ENCODE data around the gene OTX1.

Gene OTX1

GRCh38 chr2:63044362-63045327 lies 6.0 kb upstream of the OTX1 start:
- no peak overlapping the region for H3K4me3 ChIP-seq (ENCODE audit: low read depth, low read length)
- no peak for TF ChIP-seq CTCF (IDR thresholded peaks at IDR 0.05; ENCODE audit: low read depth, low read length)
- in situ Hi-C loops (cut with HindIII; ENCODE audit: low sequenced_read_pairs) = no loop called here
- DNase-seq (ENCODE audit: low read depth, low spot score) = no peak

DNA sequence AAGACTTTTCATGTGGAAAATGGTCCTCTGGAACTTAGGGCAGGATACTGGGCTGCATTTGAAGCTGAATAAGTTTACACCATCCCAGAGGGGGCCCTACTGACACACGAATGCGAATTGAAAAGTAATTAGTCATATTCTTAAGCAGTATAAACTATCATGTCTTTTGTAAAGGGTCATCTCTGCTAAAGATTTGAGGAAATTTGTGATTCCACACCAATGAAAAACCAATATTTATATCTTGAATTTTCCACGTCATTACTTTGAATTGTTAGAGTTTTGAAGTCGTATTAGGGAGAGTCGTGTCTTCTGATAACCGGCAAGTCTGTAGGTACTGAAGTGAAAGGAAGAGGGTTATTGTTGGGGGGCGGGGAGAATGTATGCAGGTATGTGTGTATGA lies 4.1 kb upstream of the OTX1 start:
- no peak for DNase-seq (ENCODE audit: low read depth, low spot score)
- TF ChIP-seq CTCF (IDR thresholded peaks at IDR 0.05; ENCODE audit: low read depth, low read length) = no peak
- H3K4me3 ChIP-seq (ENCODE audit: low read depth, low read length) = no peak overlapping the region
- in situ Hi-C loops (cut with HindIII; ENCODE audit: low sequenced_read_pairs) = no loop called here

DNA sequence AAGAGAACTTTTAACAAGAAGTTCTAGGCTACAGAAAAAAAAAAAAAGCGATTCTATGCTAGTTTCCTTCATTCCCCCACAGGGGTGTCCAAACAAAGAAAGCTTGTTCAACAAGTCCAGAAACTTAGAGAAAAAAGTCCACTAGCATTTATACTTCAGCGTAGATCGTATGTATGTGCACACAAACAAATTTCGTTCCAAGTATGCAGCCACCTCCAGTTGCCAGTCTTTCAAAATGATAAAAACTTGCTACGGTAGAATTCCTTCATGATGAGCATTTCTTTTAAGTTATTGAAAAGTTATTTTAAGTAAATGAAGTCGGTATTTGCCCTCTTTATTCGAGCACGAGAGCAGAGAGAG lies 3.7 kb upstream of the OTX1 start:
- DNase-seq (ENCODE audit: low read depth, low spot score) = no peak
- no peak for TF ChIP-seq CTCF (IDR thresholded peaks at IDR 0.05; ENCODE audit: low read depth, low read length)
- in situ Hi-C loops (cut with HindIII; ENCODE audit: low sequenced_read_pairs) = no loop called here
- no peak overlapping the region for H3K4me3 ChIP-seq (ENCODE audit: low read depth, low read length)

DNA sequence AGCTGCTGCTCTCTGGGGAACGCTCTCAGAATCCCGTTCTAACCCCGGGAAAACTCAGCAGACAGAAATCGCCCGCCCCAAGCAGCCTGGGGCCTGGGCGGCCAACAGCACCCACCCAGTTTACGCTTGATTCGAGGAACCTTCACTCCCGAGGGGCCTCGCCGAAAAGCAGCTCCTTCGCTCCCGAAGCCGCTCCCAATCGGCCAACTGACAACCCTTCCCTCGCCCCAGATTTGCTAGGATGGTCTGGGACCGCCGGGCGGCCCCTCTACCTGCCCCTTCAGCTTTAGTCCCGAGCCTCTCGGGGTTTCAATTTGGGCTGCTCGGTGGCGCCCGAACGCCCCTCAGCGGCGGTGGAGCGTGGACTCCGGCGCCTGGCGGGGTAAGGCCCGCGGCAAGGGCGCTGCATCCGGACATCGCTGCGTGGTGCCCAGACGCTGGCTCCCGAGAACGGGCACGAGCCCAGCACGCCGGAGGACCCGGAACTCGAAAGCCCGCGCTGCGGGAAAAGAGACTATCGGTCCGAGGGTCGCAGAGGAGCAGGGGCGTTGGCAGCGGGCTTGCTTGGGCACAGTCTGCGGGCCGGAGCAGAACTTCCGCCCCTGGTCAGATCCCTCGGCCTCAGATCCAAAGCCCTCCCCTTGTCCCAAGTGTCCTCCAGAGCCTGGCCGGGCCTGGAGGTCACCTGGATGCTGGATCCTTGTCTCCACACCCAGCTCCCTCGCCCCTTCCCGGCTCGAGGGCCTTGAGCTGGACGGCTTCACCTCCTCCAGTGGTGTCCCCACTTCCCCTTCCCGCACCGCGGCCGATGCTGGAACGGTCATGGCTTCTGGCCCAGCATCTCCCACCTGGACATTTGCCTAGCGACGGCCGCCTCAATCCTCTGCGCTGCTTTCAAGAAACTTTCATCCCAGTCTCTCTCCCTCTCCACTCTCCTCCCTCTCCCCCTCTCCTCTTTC lies 3.0 kb upstream of the OTX1 start:
- in situ Hi-C loops (cut with HindIII; ENCODE audit: low sequenced_read_pairs) = no loop called here
- DNase-seq (ENCODE audit: low read depth, low spot score) = no peak
- TF ChIP-seq CTCF (IDR thresholded peaks at IDR 0.05; ENCODE audit: low read depth, low read length) = no peak
- H3K4me3 ChIP-seq (ENCODE audit: low read depth, low read length) = no peak overlapping the region

DNA sequence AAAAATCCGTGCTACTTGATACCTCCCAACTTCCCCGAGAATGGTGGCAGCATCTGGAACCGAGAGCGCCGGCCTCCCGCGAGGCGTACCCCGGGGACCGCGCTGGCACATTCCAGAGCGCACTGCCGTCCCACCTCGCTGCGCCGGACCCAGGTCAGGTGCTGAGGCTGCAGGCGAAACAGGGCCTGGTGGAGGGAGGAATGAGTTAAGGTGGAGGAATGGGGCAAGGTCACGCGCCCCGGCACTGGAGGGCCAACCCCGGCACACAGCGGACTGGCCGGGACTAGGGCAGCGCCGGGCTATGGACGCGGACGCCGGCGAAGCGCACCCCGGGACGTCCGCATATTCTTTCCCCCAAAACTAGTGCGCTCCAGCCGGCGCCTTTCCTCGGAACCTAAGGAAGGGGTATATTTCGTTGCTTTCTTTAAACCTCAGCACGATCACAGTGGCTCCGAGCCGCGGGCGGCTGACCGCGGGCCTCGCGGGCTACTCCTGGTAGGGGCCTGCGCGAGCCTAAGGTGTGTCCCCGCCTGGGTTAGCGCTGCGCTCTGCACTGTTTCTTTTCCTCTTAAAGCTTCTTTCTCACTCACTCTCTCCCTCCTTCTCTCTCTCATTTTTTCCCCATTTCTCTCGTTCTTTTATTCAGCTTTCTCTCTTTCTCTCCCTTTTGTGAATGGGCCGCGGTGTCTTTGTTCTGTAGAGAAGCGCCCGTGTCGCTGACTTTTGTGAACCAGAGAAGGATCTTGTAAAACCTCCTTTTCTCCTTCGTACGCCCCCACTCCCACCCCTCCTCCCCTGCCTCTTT lies 2.1 kb upstream of the OTX1 start:
- no peak for DNase-seq (ENCODE audit: low read depth, low spot score)
- no peak for TF ChIP-seq CTCF (IDR thresholded peaks at IDR 0.05; ENCODE audit: low read depth, low read length)
- H3K4me3 ChIP-seq (ENCODE audit: low read depth, low read length) = no peak overlapping the region
- in situ Hi-C loops (cut with HindIII; ENCODE audit: low sequenced_read_pairs) = no loop called here

Measured in astrocyte of the spinal cord (primary cell).